Tibial nerve (tissue), 4 donors: ENCODE measurements around the gene ANKRD35. TPM values are rescaled to one million over a fixed set of nuclear protein-coding genes. Genes with fewer than 3 reads are reported as not detected.

ENCODE experiments used
- small RNA-seq: library from RNA; depleted of rRNA; stranded (forward); fragments of <200 nt; gene quantifications from one replicate; pipeline ENCODE3, GENCODE V24; 2016
- total RNA-seq, 4 donors: library from RNA; depleted of rRNA; stranded (reverse); fragments of >200 nt; gene quantifications; one replicate each; pipeline ENCODE4 v1.1.0, GENCODE V29; 2016

ANKRD35 gene
- total RNA-seq, 4 donors from 2014 or later: 2.7 to 11.2 (median 6.3) TPM

Small RNAs within 50 kb of the gene (small RNA-seq; reads per million reads assigned to genes)
- gene MIR6736: not detected

Other genes with a start within 250 kb of the ANKRD35 start
- under 1 TPM in 1 of 4 donors, not detected in 3; 0.20 TPM for gene PDZK1, start 178.5 kb downstream of the ANKRD35 start, total RNA-seq
- under 1 TPM in 1 of 4 donors, not detected in 3; 0.21 TPM for gene CD160, start 166.4 kb downstream of the ANKRD35 start, total RNA-seq
- gene RNF115, start 61.8 kb downstream of the ANKRD35 start, total RNA-seq: 10 to 100 TPM; 23.7 to 24.9 (median 23.8) TPM
- gene POLR3C, start 61.7 kb downstream of the ANKRD35 start, total RNA-seq: 10 to 100 TPM; 25.9 to 39.6 (median 37.8) TPM
- gene NUDT17, start 40.2 kb downstream of the ANKRD35 start, total RNA-seq: 1 to 10 TPM; 2.7 to 8.4 (median 4.5) TPM
- 10 to 100 TPM; 25.5 to 29.1 (median 26.3) TPM for gene PIAS3, start 26.8 kb downstream of the ANKRD35 start, total RNA-seq
- gene ITGA10, start 24.2 kb upstream of the ANKRD35 start, total RNA-seq: 10 to 100 TPM; 29.4 to 42.9 (median 39.4) TPM
- gene PEX11B, start 32.9 kb upstream of the ANKRD35 start, total RNA-seq: 10 to 100 TPM; 27.9 to 35.2 (median 30.8) TPM
- 100 to 1,000 TPM; 113 to 157 (median 129) TPM for gene RBM8A, start 41.6 kb upstream of the ANKRD35 start, total RNA-seq
- 10 to 100 TPM; 30.8 to 57.1 (median 41.5) TPM for gene LIX1L, start 72.2 kb upstream of the ANKRD35 start, total RNA-seq
- gene ANKRD34A, start 78.7 kb upstream of the ANKRD35 start, total RNA-seq: 1 to 10 TPM in 2 of 4 donors, under 1 TPM in 2; 0.39 to 2.4 (median 1.3) TPM
- gene POLR3GL, start 78.8 kb upstream of the ANKRD35 start, total RNA-seq: 10 to 100 TPM; 20.1 to 33.1 (median 28.9) TPM
- 1,000 to 10,000 TPM; 1,863 to 2,525 (median 2,185) TPM for gene TXNIP, start 110.7 kb upstream of the ANKRD35 start, total RNA-seq
- not detected for gene HJV, start 135.9 kb upstream of the ANKRD35 start, total RNA-seq